Measurements from ENCODE around the gene RFC2.
A peak's percentile ranks its signal among the peaks of the same experiment; 100 is the strongest.

Gene RFC2

DNA sequence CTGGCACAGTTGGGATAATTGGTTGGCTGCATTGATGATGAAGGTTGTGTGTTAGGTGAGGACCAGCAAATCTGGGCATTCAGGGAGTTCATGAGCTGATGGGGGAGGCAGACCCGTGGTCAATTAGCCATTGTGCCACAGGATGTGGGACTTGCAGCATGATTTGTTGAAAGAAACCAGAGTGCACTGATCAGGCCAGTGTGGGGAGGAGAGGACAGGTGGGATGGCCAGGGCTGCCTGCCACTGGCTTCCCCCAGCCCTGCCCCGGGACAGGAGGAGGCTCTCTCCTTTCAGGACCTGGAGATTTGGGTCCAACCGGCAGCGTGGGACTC, 39.3 kb upstream of the RFC2 start:
- H3K4me3 ChIP-seq (ENCODE audit: control insufficient read depth, low read depth, low read length): no peak overlapping the region
- TF ChIP-seq, protein P1, sequence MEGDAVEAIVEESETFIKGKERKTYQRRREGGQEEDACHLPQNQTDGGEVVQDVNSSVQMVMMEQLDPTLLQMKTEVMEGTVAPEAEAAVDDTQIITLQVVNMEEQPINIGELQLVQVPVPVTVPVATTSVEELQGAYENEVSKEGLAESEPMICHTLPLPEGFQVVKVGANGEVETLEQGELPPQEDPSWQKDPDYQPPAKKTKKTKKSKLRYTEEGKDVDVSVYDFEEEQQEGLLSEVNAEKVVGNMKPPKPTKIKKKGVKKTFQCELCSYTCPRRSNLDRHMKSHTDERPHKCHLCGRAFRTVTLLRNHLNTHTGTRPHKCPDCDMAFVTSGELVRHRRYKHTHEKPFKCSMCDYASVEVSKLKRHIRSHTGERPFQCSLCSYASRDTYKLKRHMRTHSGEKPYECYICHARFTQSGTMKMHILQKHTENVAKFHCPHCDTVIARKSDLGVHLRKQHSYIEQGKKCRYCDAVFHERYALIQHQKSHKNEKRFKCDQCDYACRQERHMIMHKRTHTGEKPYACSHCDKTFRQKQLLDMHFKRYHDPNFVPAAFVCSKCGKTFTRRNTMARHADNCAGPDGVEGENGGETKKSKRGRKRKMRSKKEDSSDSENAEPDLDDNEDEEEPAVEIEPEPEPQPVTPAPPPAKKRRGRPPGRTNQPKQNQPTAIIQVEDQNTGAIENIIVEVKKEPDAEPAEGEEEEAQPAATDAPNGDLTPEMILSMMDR (conservative IDR thresholded peaks at IDR 0.05; ENCODE audit: control insufficient read depth, insufficient read depth, low read depth, low read length): no peak
- DNase-seq (ENCODE audit: low read depth): no peak

DNA sequence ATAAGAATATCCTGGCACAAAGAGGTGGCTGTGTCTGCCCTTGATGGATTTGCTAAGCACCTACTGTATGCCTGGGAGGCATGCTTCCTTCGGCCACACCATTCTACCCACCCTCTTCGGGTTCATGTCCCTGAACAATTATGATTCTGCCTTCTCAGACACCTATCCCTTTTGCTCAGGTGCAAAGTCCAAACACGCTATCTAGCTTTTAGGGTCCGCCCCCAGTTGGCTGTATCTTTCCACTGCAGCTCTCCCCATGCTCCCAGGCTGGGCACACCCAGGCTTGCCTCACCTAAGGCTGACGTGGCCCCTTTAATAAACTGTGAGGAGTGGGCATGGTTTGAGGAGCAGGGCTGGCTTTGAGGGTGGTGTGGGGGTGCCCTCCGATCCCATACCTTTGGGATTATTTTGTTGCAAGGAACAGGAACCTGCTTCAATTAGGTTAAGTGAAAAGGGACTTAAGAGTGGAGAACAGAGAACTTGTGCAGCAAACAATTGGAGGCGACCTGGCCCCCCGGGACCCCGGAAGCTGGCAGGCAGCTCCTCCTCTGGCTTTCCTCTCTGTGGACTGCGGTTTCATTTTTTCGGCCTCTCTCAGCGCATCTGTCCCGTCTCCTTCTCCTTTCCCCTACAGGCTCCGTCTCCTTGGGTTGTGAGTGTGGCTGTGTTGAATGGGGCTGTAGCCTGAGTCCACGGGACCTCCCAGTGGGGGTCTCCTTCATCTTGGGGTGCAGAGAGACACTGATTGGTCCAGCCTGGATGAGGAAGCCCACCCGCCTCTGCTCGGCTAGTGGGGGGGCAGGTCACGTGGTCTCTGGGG, 38.8 kb upstream of the RFC2 start:
- DNase-seq (ENCODE audit: low read depth): no peak
- TF ChIP-seq, protein P1 (conservative IDR thresholded peaks at IDR 0.05; ENCODE audit: control insufficient read depth, insufficient read depth, low read depth, low read length): no peak
- no peak overlapping the region for H3K4me3 ChIP-seq (ENCODE audit: control insufficient read depth, low read depth, low read length)

DNA sequence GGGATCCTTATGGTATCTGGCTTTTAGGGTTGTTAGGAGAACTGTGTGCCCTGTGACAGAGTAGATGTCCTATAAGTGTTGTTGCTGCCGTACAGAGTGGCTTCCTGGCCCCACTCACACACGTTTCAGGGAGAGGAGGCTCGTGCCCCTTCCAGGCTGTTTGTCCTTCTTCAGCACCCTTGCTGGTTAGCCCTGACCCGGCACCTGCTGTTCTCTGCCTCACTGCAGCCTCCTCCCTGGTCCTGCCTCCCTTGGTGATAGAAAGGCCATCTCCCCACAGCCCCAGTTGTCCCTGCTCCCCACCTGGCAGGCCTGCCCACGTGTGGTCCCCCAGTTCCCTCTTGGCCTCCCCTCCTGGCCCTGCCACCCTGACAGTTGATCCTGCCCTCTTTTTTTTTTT, 37.3 kb upstream of the RFC2 start:
- TF ChIP-seq, protein P1 (conservative IDR thresholded peaks at IDR 0.05; ENCODE audit: control insufficient read depth, insufficient read depth, low read depth, low read length): no peak
- no peak for DNase-seq (ENCODE audit: low read depth)
- H3K4me3 ChIP-seq (ENCODE audit: control insufficient read depth, low read depth, low read length): no peak overlapping the region

DNA sequence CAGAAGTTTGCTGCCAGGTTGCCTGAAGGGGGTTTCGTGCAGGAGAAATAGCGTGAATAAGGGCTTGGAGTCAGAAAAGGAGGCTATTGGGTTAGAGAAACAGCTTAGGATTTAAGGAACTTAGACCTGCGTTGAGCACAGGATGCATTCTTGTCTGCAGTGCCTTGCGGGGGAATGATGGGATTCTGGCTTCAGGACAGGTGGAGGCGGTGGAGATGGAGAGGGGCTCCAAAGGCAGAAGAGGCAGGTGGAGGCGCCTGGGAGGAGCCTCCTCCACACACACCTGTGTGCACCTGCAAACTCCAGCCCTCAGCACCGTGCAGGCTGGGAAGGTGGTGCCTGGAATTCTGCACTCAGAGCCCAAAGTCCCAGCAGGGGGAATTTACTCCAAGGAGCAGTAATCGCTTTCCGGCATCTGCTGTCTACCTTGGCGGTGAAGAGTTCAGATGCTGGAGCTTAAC, 36.8 kb upstream of the RFC2 start:
- H3K4me3 ChIP-seq (ENCODE audit: control insufficient read depth, low read depth, low read length): peak overlapping the region; percentile 81
- DNase-seq (ENCODE audit: low read depth): no peak
- TF ChIP-seq, protein P1 (conservative IDR thresholded peaks at IDR 0.05; ENCODE audit: control insufficient read depth, insufficient read depth, low read depth, low read length): no peak

DNA sequence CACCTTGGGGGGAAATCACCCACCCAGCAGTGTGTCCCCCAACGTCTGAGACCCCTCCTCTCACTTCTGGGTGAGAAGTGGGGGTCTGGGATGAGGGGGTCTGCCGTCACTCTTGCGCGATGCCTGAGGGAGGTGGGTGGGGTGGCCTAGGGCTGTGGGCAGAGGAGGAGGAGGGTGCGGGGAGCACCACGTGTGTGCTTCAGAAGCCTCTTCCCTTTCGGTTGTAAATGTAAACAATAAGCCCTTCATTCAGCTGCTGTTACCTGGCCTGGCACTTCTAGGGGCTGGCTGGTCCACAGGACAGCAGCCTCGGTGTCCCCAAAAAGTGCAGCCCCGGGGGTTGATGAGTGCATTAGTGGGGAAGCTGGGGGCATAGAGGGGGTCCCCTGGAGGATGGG, 36.4 kb upstream of the RFC2 start:
- TF ChIP-seq, protein P1 (conservative IDR thresholded peaks at IDR 0.05; ENCODE audit: control insufficient read depth, insufficient read depth, low read depth, low read length): no peak
- no peak for DNase-seq (ENCODE audit: low read depth)
- peak overlapping the region; percentile 81 for H3K4me3 ChIP-seq (ENCODE audit: control insufficient read depth, low read depth, low read length)

DNA sequence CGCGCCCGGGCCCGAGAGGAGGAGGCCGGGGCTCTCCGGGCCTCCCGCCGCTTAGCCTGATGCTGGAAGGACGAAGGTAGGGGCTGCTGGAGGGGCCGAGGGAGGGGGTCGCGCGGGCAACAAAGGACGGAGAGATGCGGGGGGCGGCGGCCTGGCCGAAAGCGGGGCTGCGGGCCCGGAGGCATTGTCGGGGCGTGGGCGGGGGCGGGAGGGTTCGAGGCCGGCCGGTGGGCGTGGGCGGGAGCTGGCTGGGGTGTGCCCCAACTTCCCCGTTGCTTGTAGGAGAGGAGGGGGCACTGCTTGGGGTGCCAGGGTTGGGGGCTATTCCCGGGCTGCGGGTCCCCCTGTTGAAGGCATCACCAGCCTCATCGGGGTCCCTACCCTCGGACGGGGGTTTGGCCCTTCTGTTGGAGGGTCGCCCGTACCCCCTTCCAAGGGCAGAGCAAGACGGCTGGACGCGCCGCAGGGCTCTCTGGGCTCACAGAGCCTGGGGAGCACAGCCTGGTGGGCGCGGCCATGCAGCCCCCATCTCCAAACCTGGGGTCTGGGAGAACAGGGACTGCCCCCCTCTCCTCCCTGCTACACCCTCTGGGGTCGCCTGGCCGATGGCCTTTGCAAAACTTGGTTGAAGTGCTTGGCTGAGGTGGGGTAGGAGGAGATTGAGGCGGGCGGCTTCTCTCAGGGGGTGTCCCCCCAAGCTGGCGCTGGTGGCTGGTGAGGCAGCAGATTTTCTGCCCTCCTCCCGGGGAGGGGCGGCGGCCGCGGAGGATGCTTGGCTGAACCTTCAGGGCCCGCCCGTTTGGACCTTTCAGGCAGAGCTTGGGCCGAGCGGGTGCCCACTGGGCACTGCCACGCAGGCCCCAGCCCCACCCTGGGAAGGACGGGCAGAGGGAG, 35.7 kb upstream of the RFC2 start:
- no peak for DNase-seq (ENCODE audit: low read depth)
- TF ChIP-seq, protein P1 (conservative IDR thresholded peaks at IDR 0.05; ENCODE audit: control insufficient read depth, insufficient read depth, low read depth, low read length): no peak
- H3K4me3 ChIP-seq (ENCODE audit: control insufficient read depth, low read depth, low read length): peak overlapping the region; percentile 81

Data from fibroblast of mammary gland (primary cell).